GM12892 (cell line): ENCODE results near the gene TM2D1.
"Not testable (repeated sequence)": the region's sequence is repeated elsewhere in the genome, so short reads cannot be mapped to it uniquely, and the experiment has no call there.

ENCODE experiments used
- POLR2AphosphoS5 ChIP-seq: IDR thresholded peaks from 2 replicates; pipeline ENCODE4 v1.6.1; 2011; ENCODE audit warnings: low read depth, low read length, control low read depth
- TAF1 ChIP-seq: IDR thresholded peaks from 2 replicates; pipeline ENCODE4 v1.6.1; 2011; ENCODE audit warnings: low read depth, mild to moderate bottlenecking, control low read depth, low read length, borderline replicate concordance

DNA sequence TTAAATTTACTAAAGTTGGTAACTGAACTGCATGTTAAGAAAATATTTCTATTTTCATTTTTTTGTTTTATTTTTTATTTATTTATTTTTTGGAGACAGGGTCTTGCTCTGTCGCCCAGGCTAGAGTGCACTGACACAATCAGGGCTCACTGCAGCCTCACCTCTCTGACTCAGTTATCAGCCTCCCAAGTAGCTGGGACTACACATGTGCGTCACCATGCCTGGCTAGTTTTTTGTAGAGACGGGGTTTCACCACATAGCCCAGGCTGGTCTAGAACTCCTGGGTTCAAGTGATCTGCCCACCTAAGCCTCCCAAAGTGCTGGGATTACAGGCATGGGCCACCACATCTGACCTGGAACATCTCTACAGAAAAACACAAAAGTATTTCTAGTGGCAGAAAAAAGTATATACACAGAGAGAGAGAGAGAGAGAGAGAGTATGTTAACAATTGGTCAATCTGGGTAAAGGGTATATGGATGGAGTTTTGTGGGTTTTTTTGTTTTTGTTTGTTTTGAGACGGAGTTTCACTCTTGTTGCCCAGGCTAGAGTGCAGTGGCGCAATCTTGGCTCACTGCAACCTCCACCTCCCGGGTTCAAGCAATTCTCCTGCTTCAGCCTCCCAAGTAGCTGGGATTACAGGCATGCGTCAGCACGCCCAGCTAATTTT, 5.8 kb downstream of the TM2D1 start:
- TF ChIP-seq TAF1, POLR2AphosphoS5: not testable (repeated sequence)
